PC-3 (cell line): ENCODE measurements around the gene DMBX1. TPM values are rescaled to one million over a fixed set of nuclear protein-coding genes. Genes with fewer than 3 reads are reported as not detected.

Experiments used
- ATAC-seq: fragments of 200-7000 bp; cut with Tn5 transposase; 2 replicates; pipeline ENCODE4 v1.9.1; 2020; ENCODE audit warnings: mild to moderate bottlenecking, moderate library complexity
- BruUV-seq: library from RNA; stranded (reverse); fragments of 400-500 nt; replicated peaks from 2 replicates; lab custom pipeline; 2021; lab: Mats Ljungman, UMichigan
- CTCF ChIA-PET: fragments of 300-600 bp; sonication (Branson Sonifier 250); formaldehyde crosslinking; loops from one replicate; lab custom pipeline; 2022; ENCODE audit warnings: antibody characterized with exemption; lab: Charles Lee
- POLR2A ChIA-PET: fragments of 300-600 bp; sonication (Branson Sonifier 250); formaldehyde crosslinking; loops from one replicate; lab custom pipeline; 2022; ENCODE audit warnings: antibody characterized with exemption; ENCODE audit not compliant: unreplicated experiment; lab: Charles Lee
- DNase-seq: peaks from one replicate; pipeline ENCODE4 v3.0.0-alpha.2; 2015
- H2AFZ ChIP-seq: fragments of 300-600 bp; sonication (generic); 2 replicates; pipeline ENCODE4 v1.6.0; 2016; ENCODE audit warnings: antibody characterized with exemption, low read length
- H3F3A ChIP-seq: fragments of 300-600 bp; sonication (generic); one replicate; pipeline ENCODE4 v1.6.0; 2017; ENCODE audit warnings: antibody characterized with exemption, low read length, control low read depth, mild to moderate bottlenecking; ENCODE audit not compliant: unreplicated experiment
- H3K27ac ChIP-seq: fragments of 300-600 bp; sonication (generic); 2 replicates; pipeline ENCODE4 v1.5.1; 2016; ENCODE audit warnings: mild to moderate bottlenecking, low read length
- H3K27me3 ChIP-seq: fragments of 300-600 bp; sonication (generic); 2 replicates; pipeline ENCODE4 v1.6.1; 2016; ENCODE audit warnings: low read length, mixed read lengths
- H3K36me3 ChIP-seq: fragments of 300-600 bp; sonication (generic); 2 replicates; pipeline ENCODE4 v1.6.1; 2016; ENCODE audit warnings: low read depth, mixed run types, low read length, mixed read lengths
- H3K4me1 ChIP-seq: fragments of 300-600 bp; sonication (generic); 2 replicates; pipeline ENCODE4 v1.5.1; 2016; ENCODE audit warnings: low read length; ENCODE audit not compliant: insufficient read depth
- H3K4me2 ChIP-seq: fragments of 300-600 bp; sonication (generic); 2 replicates; pipeline ENCODE4 v1.6.0; 2016; ENCODE audit warnings: low read length
- H3K4me3 ChIP-seq: fragments of 300-600 bp; sonication (generic); 2 replicates; pipeline ENCODE4 v1.5.1; 2016; ENCODE audit warnings: mild to moderate bottlenecking, low read length, mixed read lengths
- H3K79me2 ChIP-seq: fragments of 300-600 bp; sonication (generic); 2 replicates; pipeline ENCODE4 v1.6.1; 2017; ENCODE audit warnings: low read length, mixed read lengths
- H3K9ac ChIP-seq: fragments of 300-600 bp; sonication (generic); 2 replicates; pipeline ENCODE4 v1.6.0; 2016; ENCODE audit warnings: mild to moderate bottlenecking, low read length
- H3K9me2 ChIP-seq: fragments of 300-600 bp; sonication (generic); replicated peaks from 2 replicates; pipeline ENCODE4 v1.6.1; 2016; ENCODE audit warnings: mixed run types, low read length, mixed read lengths
- H3K9me3 ChIP-seq: fragments of 300-600 bp; sonication (generic); 2 replicates; pipeline ENCODE4 v1.6.1; 2016; ENCODE audit warnings: low read length, mixed read lengths
- H4K20me1 ChIP-seq: fragments of 300-600 bp; sonication (generic); 2 replicates; pipeline ENCODE4 v1.6.1; 2016; ENCODE audit warnings: low read length, mixed read lengths
- CTCF ChIP-seq: fragments of 300-600 bp; sonication (generic); conservative IDR thresholded peaks from 2 replicates; pipeline ENCODE4 v1.5.1; 2017; ENCODE audit warnings: antibody characterized with exemption, low read depth, mild to moderate bottlenecking, low read length
- EZH2 ChIP-seq: fragments of 300-600 bp; sonication (generic); IDR thresholded peaks from one replicate; pipeline ENCODE4 v1.6.1; 2017; ENCODE audit warnings: antibody characterized with exemption, mild to moderate bottlenecking, low read length; ENCODE audit not compliant: unreplicated experiment
- EZH2phosphoT487 ChIP-seq: fragments of 300-600 bp; sonication (generic); IDR thresholded peaks from 2 replicates; pipeline ENCODE4 v1.6.1; 2018; ENCODE audit warnings: mild to moderate bottlenecking, antibody characterized with exemption, low read length, borderline replicate concordance
- intact Hi-C: fragments of 100-400 bp; cut with micrococcal nuclease; formaldehyde crosslinking; loops from 2 replicates; pipeline ENCODE4 v1.9.0; 2023
- total RNA-seq: library from RNA; depleted of rRNA; stranded (reverse); fragments of >200 nt; gene quantifications from 2 replicates; pipeline ENCODE4 v1.2.3, GENCODE V29; 2014

Gene DMBX1
- total RNA-seq, 1 experiment from 2014 or later = 2.4 TPM

GRCh38 chr1:46455951-46456350, 33.7 kb upstream of the DMBX1 start:
- CTCF ChIA-PET = no interaction called here
- Histone ChIP-seq H3K79me2 (no peaks in the 10 kb centered on the region), H2AFZ (no peak overlapping the region), H3F3A (no peaks in the 10 kb centered on the region), H3K4me1 (no peaks in the 10 kb centered on the region), H3K27me3 (no peaks in the 10 kb centered on the region), H3K4me3 (no peak overlapping the region), H3K9me3 (no peaks in the 10 kb centered on the region), H4K20me1 (no peaks in the 10 kb centered on the region), H3K9ac (no peak overlapping the region), H3K27ac (no peak overlapping the region), H3K4me2 (no peak overlapping the region), H3K9me2 (no peaks in the 10 kb centered on the region), H3K36me3 (no peaks in the 10 kb centered on the region)
- POLR2A ChIA-PET = interaction anchor here (0.6 kb wide), 1 partner anchor 25 kb away, joined by 6 read pairs; no protein-coding TSS in a partner anchor
- TF ChIP-seq EZH2 (no peak), CTCF (no peak), EZH2phosphoT487 (no peak)
- BruUV-seq = no TSS peak
- DNase-seq (no peak), ATAC-seq (no peak)
- intact Hi-C loops = no loop called here

- CTCF ChIA-PET = no interaction called here
- no peak for ATAC-seq
- BruUV-seq = no TSS peak
These were observed 33.1 kb upstream of the DMBX1 start for GRCh38 chr1:46456411-46456963.

More at GRCh38 chr1:46456411-46456963, 33.1 kb upstream of the DMBX1 start:
- Histone ChIP-seq H3K9me3 (no peaks in the 10 kb centered on the region), H3K4me1 (0 out of 2 replicates have a peak, but pooled peaks cover 2% of the 10 kb centered on the region), H3K4me2 (no peak overlapping the region), H3K79me2 (no peaks in the 10 kb centered on the region), H3F3A (no peaks in the 10 kb centered on the region), H3K27ac (no peak overlapping the region), H3K9ac (no peak overlapping the region), H3K27me3 (no peaks in the 10 kb centered on the region), H3K36me3 (no peaks in the 10 kb centered on the region), H2AFZ (no peak overlapping the region), H4K20me1 (no peaks in the 10 kb centered on the region), H3K4me3 (no peak overlapping the region), H3K9me2 (no peaks in the 10 kb centered on the region)
- POLR2A ChIA-PET = no interaction called here
- intact Hi-C loops = no loop called here
- no peak for DNase-seq
- TF ChIP-seq EZH2 (no peak), CTCF (no peak), EZH2phosphoT487 (no peak)
